Astrocyte of the cerebellum (primary cell): ENCODE results near the gene C10orf95.

ENCODE experiments used
- DNase-seq: peaks from one replicate; pipeline ENCODE4 v3.0.0-alpha.2; 2011; ENCODE audit warnings: low read depth
- H3K4me3 ChIP-seq: 2 replicates; pipeline ENCODE4 v1.5.1; 2011; ENCODE audit warnings: mild to moderate bottlenecking, low read depth, low read length, moderate library complexity
- CTCF ChIP-seq: IDR thresholded peaks from 2 replicates; pipeline ENCODE4 v1.5.1; 2012; ENCODE audit warnings: low read length, low read depth, moderate library complexity, mild to moderate bottlenecking; ENCODE audit errors: missing control alignments
- in situ Hi-C: cut with HindIII; loops from 2 replicates; pipeline ENCODE4 v1.10.0; 2017; ENCODE audit warnings: low sequenced_read_pairs

Gene C10orf95

DNA sequence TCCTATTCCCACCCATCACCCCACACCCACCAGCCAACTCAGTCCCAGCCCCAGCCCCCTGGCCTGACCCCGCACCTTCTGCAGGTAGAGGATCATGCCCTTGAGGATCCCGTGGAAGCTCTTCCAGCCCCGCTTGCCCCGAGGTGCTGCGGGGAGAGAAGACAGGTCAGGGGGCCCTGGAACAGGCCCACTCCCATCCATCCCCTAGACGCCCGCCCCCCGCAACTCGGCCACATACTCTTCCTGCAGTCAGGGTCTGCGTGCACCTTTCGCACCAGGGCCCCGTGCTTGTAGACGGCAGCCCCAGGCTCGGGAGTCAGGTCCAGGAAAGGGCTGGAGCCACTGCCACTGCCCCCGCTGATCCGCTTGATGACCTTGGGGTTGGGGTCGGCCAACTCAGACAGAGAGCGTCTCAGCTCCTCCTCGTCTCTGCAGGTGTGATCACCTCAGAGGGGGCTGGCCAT is 46.2 kb downstream of the C10orf95 start:
- in situ Hi-C loops = no loop called here
- DNase-seq = no peak
- no peak for TF ChIP-seq CTCF
- H3K4me3 ChIP-seq = no peak overlapping the region

DNA sequence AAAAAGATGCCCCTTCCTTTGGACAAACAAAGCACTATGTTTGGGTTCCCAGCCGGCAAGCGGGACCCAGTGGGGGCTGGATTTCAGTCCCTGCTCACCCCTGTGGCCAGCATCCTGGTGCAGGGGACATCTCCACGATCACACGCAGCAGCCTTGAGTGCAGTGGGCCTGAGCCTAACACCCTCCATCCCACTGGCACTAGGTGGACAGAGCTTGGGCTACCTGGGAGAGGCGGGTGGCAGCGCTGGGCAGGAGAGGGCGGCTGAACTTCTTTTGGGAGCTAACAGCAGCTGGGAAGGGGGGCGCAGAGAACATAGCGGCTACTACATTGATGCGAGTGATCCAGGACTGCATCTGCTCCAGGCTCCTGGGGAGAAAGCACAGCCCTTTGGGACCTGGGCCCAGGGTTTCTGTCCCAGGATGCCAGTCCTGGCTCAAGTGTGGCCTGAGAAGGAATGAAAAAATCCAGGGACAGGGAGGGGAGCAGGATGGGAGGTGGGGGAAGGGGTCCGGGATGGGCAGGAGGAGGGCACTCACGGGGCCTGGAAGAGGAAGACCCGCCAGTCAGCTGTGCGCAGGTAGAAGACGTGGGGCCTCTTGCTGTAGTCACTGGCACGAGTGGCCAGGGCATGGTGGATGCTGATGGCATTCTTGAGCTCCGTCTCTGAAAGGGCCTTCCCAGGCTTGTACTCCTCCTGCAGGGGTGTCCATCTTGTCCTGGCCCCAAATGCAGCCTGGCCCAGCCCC is 46.8 kb downstream of the C10orf95 start:
- TF ChIP-seq CTCF = no peak
- no peak for DNase-seq
- no peak overlapping the region for H3K4me3 ChIP-seq
- in situ Hi-C loops = no loop called here

- no peak overlapping the region for H3K4me3 ChIP-seq
- in situ Hi-C loops = no loop called here
- TF ChIP-seq CTCF = no peak
- no peak for DNase-seq
Measured at GRCh38 chr10:102403115-102403514, 48.2 kb downstream of the C10orf95 start.

- in situ Hi-C loops = no loop called here
- no peak for DNase-seq
- no peak for TF ChIP-seq CTCF
- H3K4me3 ChIP-seq = no peak overlapping the region
Measured at GRCh38 chr10:102402512-102402896, 48.8 kb downstream of the C10orf95 start.

GRCh38 chr10:102401735-102402511 is 49.4 kb downstream of the C10orf95 start:
- in situ Hi-C loops = no loop called here
- TF ChIP-seq CTCF = no peak
- H3K4me3 ChIP-seq = no peak overlapping the region
- no peak for DNase-seq

DNA sequence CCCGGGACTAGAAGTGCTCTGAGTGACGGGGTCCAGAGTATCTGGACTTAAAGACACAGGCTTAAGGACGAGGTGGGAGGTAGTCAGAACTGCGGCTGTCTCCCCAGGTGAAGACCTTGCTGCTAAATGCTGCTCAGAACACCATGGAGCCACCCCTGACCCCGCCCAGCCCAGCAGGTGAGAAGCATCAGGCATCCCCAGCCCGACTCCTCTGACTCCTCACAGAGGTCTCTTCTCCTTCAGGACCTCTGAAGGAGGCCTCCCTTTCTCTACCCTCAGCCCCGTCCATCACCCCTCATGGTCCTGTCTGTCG is 50.0 kb downstream of the C10orf95 start:
- no peak overlapping the region for H3K4me3 ChIP-seq
- no peak for TF ChIP-seq CTCF
- DNase-seq = no peak

More for the DNA sequence above, 50.0 kb downstream of the C10orf95 start:
- in situ Hi-C loops = no loop called here
